ENCODE results near the gene OR1N2. TPM values are rescaled to one million over a fixed set of nuclear protein-coding genes. Genes with fewer than 3 reads are reported as not detected.
"Not testable (repeated sequence)": the region's sequence is repeated elsewhere in the genome, so short reads cannot be mapped to it uniquely, and the experiment has no call there.

OR1N2 gene
- total RNA-seq, 1 donor from 2014 or later, result not detected

DNA sequence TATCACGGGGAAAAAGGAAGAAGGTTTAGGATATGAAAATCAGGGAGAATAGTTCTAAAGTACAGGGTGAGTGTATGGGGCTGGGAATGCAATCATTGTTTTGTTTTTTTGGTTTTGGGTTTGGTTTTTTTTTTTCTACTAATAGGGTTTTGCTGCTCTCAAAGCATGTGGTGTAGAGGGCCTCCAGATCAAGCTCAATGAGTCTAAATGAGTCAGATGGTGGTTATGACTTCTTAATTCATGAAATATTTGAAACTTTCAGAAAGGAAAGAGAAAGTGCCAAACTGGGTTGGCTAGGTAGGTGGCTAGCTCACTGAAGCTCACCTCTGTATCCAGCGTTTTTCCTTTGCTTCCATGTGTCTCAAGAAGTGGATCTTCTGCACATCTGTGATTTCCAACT is 19.5 kb downstream of the OR1N2 start:
- Histone ChIP-seq H3K9me3 (replicated peaks) (peaks cover 28% of the 10 kb centered on the region), H3K4me3 (no peak overlapping the region), H3K36me3 (no peaks in the 10 kb centered on the region), H3K27me3 (ENCODE audit: low read depth) (no peaks in the 10 kb centered on the region), H3K27ac (replicated peaks) (no peak overlapping the region), H3K4me1 (no peaks in the 10 kb centered on the region)
- no peak for DNase-seq
- TF ChIP-seq, protein P1, sequence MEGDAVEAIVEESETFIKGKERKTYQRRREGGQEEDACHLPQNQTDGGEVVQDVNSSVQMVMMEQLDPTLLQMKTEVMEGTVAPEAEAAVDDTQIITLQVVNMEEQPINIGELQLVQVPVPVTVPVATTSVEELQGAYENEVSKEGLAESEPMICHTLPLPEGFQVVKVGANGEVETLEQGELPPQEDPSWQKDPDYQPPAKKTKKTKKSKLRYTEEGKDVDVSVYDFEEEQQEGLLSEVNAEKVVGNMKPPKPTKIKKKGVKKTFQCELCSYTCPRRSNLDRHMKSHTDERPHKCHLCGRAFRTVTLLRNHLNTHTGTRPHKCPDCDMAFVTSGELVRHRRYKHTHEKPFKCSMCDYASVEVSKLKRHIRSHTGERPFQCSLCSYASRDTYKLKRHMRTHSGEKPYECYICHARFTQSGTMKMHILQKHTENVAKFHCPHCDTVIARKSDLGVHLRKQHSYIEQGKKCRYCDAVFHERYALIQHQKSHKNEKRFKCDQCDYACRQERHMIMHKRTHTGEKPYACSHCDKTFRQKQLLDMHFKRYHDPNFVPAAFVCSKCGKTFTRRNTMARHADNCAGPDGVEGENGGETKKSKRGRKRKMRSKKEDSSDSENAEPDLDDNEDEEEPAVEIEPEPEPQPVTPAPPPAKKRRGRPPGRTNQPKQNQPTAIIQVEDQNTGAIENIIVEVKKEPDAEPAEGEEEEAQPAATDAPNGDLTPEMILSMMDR (IDR thresholded peaks at IDR 0.05; ENCODE audit: borderline replicate concordance), result no peak
- intact Hi-C loops (cut with micrococcal nuclease), result no loop called here

DNA sequence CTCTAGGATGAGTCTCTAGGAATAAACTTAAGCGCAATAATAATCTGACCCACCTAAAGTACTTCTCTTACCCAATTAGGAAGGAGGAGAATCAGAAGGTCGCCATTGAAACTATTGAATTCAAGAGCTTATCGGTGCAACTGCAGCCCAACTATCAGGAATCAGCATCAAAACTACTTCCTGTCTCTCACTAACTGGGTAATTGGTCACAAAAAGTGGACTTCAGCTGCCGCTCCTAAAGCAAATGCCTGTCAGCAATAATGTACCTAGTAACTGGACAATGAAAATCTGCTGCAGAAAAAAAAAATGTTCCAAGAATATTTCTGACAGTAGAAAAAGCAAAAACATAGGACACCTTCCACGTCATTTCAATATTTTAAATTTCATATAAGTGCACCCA is 27.0 kb downstream of the OR1N2 start:
- no peaks in the 10 kb centered on the region for H3K27me3 ChIP-seq (ENCODE audit: low read depth)
- H3K4me3 ChIP-seq, result no peak overlapping the region
- no peaks in the 10 kb centered on the region for H3K36me3 ChIP-seq
- no peak for DNase-seq
- H3K4me1 ChIP-seq, result no peaks in the 10 kb centered on the region
- intact Hi-C loops (cut with micrococcal nuclease), result no loop called here
- TF ChIP-seq, protein P1 (IDR thresholded peaks at IDR 0.05; ENCODE audit: borderline replicate concordance), result no peak
- H3K27ac ChIP-seq (replicated peaks), result no peak overlapping the region
- H3K9me3 ChIP-seq (replicated peaks), result peaks cover 22% of the 10 kb centered on the region

DNA sequence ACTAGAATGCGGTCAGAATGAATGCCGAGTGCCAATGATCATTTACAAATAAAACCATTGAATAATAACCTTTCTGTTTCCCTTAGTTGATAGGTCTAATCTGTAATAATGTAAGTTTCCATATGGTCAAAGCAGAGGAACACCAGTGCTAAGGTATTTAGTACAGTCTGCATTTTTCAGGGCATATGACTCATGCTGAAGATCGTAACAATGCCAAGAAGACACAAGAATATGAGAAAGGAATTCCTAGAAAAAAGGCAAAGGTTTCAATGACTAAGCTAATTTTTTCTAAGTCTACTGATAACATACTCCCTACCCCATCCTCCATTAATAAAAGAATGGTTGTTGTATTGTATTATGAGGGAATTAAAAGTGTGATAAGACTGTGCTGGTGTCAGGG is 27.4 kb downstream of the OR1N2 start:
- Histone ChIP-seq H3K27ac (replicated peaks) (no peak overlapping the region), H3K36me3 (no peaks in the 10 kb centered on the region)
- intact Hi-C loops (cut with micrococcal nuclease), result no loop called here

DNA sequence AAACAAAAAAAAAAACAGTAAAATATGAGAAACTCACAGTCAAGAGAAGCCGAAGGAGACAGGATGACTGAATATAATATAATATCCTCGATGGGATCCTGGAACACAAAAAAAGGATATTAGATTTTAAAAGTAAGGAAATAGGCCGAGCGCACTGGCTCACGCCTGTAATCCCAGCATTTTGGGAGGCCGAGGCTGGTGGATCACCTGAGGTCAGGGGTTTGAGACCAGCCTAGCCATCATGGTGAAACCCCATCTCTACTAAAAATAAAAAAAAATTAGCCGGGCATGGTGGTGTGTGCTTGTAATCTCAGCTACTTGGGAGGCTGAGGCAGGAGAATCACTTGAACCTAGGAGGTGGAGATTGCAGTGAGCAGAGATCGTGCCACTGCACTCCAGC is 30.4 kb downstream of the OR1N2 start, which contains the start of gene OR1L8:
Gene OR1L8 (minus strand): TSS at position 101 of the 400 bp plus-strand sequence. CDS start 14,907 bp downstream, outside the sequence.
- intact Hi-C loops (cut with micrococcal nuclease); DNase-seq; H3K27me3 ChIP-seq (ENCODE audit: low read depth); H3K9me3 ChIP-seq (replicated peaks); H3K36me3 ChIP-seq; H3K4me3 ChIP-seq; H3K4me1 ChIP-seq; H3K27ac ChIP-seq (replicated peaks): not testable (repeated sequence)

More for the DNA sequence above, 27.4 kb downstream of the OR1N2 start:
- Histone ChIP-seq H3K27me3 (ENCODE audit: low read depth) (no peaks in the 10 kb centered on the region), H3K4me1 (no peaks in the 10 kb centered on the region), H3K4me3 (no peak overlapping the region), H3K9me3 (replicated peaks) (peaks cover 18% of the 10 kb centered on the region)
- no peak for DNase-seq
- TF ChIP-seq, protein P1 (IDR thresholded peaks at IDR 0.05; ENCODE audit: borderline replicate concordance), result no peak

Other genes starting within 250 kb of the OR1N2 start
- 6.7 TPM for gene PTGS1, start 182.1 kb upstream of the OR1N2 start, total RNA-seq
- gene OR1J1, start 75.2 kb upstream of the OR1N2 start, total RNA-seq, result not detected
- gene OR1J2, start 42.3 kb upstream of the OR1N2 start, total RNA-seq, result not detected
- gene OR1J4, start 34.0 kb upstream of the OR1N2 start, total RNA-seq, result not detected
- gene OR1N1, start 25.8 kb upstream of the OR1N2 start, total RNA-seq, result not detected
- gene OR1L8, start 30.3 kb downstream of the OR1N2 start, total RNA-seq, result not detected
- not detected for gene OR1Q1, start 61.6 kb downstream of the OR1N2 start, total RNA-seq
- gene OR1B1, start 104.5 kb downstream of the OR1N2 start, total RNA-seq, result not detected
- gene OR1L1, start 108.6 kb downstream of the OR1N2 start, total RNA-seq, result not detected
- gene OR1L3, start 122.0 kb downstream of the OR1N2 start, total RNA-seq, result not detected
- gene OR1L4, start 170.9 kb downstream of the OR1N2 start, total RNA-seq, result not detected
- not detected for gene OR1L6, start 189.2 kb downstream of the OR1N2 start, total RNA-seq
- not detected for gene OR5C1, start 235.8 kb downstream of the OR1N2 start, total RNA-seq
- gene OR1K1, start 247.0 kb downstream of the OR1N2 start, total RNA-seq, result not detected

All from left ventricle myocardium inferior (tissue), 1 donor.